GM10248 (cell line): Measurements from ENCODE around the gene PBRM1.

Experiments
- CTCF ChIA-PET: fragments of 300-600 bp; sonication (Branson Sonifier 250); formaldehyde crosslinking; extraction: SDS; loops from one replicate; lab custom pipeline; 2021; ENCODE audit warnings: antibody characterized with exemption; lab: Yijun Ruan, JAX
- POLR2A ChIA-PET: fragments of 350-650 bp; sonication (Branson Sonifier 250); formaldehyde crosslinking; extraction: SDS; loops from one replicate; lab custom pipeline; 2020; ENCODE audit warnings: antibody characterized with exemption; lab: Yijun Ruan, JAX
- DNase-seq: peaks from one replicate; pipeline ENCODE4 v3.0.0; 2012; ENCODE audit errors: extremely low spot score
- CTCF ChIP-seq: IDR thresholded peaks from 2 replicates; pipeline ENCODE4 v1.5.1; 2012; ENCODE audit warnings: mild to moderate bottlenecking, low read depth; ENCODE audit errors: extremely low read depth, missing control alignments, control extremely low read depth

PBRM1 gene

DNA sequence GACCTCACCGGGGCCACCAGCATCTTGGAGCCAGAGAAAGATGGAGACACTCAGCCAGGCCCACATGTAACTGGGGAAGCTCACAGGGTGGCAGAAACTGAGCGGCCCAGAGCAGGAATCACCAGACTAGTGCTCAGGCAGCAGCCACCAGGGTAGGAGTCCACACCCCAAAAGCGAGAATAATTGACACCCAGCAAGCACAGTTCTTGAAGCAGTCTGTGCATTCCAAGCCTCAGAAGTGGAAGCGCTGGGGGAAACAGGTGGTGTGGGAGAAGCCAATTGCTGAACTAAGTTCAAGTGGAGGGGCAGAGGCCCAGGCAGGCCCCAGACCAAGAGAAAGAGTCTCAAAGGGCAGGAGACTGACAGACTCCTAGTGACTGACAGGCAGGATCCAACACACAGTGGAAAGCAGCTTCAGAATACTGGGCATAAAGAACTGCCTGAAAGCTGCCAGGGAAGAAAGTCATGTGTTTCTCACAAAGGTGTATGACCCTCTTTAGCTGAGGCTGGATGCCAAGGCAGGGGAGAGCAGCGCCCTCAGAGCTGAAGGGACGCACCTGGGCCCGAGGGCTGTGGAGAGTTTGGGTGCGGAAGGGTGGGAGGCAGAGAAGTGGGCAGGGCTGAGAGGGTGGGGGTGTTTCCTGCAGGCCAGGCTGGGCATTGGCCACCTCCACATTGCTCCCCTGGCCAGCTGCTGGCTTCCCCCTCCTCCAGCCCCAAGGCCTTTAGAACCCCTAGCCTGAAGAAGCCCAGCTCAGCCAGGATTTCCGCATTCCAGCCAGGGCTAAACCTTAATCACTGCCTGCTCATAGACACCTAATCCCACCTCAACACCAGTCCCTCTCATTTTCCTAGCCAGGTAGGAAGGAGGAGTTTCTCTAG, 159.8 kb downstream of the PBRM1 start:
- ChIA-PET POLR2A (interaction anchor here (1.4 kb wide), 1 partner anchor 10 kb away, joined by 5 read pairs; no protein-coding TSS in a partner anchor), CTCF (interaction anchor here (0.7 to 1.2 kb wide), 3 partner anchors 10 to 79 kb away, joined by 3 to 4 read pairs (median 3); no protein-coding TSS in a partner anchor)
- DNase-seq, result no peak
- TF ChIP-seq CTCF, result no peak

GRCh38 chr3:52524752-52525679, 160.7 kb downstream of the PBRM1 start:
- TF ChIP-seq CTCF, result no peak
- ChIA-PET CTCF (no interaction called here), POLR2A (no interaction called here)
- DNase-seq, result no peak

GRCh38 chr3:52524258-52524751, 161.4 kb downstream of the PBRM1 start:
- ChIA-PET CTCF (no interaction called here), POLR2A (no interaction called here)

DNA sequence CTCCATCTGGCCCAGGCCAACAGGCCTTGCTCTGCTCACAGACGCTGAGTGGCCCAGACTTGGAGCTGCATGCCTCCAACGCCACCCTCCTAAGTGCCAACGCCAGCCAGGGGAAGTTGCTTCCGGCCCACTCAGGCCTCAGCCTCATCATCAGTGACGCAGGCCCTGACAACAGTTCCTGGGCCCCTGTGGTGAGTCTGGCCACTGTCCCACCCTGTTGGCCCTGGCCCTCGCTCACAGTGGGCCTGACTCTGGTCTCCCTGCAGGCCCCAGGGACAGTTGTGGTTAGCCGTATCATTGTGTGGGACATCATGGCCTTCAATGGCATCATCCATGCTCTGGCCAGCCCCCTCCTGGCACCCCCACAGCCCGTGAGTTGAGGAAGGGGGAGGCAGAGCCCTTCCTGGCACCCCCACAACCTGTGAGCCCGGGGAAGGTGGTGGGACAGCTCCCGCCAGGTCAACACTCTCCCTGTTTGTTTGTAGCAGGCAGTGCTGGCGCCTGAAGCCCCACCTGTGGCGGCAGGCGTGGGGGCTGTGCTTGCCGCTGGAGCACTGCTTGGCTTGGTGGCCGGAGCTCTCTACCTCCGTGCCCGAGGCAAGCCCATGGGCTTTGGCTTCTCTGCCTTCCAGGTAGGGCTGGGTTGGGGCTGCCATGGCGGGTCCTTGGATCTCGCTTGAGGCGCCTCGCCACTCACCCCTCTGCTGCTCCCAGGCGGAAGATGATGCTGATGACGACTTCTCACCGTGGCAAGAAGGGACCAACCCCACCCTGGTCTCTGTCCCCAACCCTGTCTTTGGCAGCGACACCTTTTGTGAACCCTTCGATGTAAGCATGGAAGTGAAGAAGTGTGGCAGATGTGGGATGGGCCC, 162.1 kb downstream of the PBRM1 start:
- POLR2A ChIA-PET, result no interaction called here
- CTCF ChIA-PET, result no interaction called here
- no peak for TF ChIP-seq CTCF
- DNase-seq, result no peak

More at GRCh38 chr3:52524258-52524751, 161.4 kb downstream of the PBRM1 start:
- DNase-seq, result no peak
- TF ChIP-seq CTCF, result no peak

GRCh38 chr3:52522651-52523251, 163.0 kb downstream of the PBRM1 start:
- CTCF ChIA-PET, result no interaction called here
- no peak for TF ChIP-seq CTCF
- POLR2A ChIA-PET, result no interaction called here
- DNase-seq, result no peak
